GM12878 (cell line): ENCODE results near the gene MAD1L1.

Experiments used
- NFYB ChIP-seq: IDR thresholded peaks from 2 replicates; pipeline ENCODE4 v1.6.1; 2011; ENCODE audit warnings: low read depth, mild to moderate bottlenecking, low read length, improper control_type of control experiment, moderate library complexity; ENCODE audit not compliant: insufficient read depth
- POLR2A ChIP-seq: IDR thresholded peaks from 2 replicates; pipeline ENCODE4 v1.6.1; 2011; ENCODE audit warnings: low read depth, mild to moderate bottlenecking, low read length
- RAD21 ChIP-seq: IDR thresholded peaks from 2 replicates; pipeline ENCODE4 v1.6.1; 2011; ENCODE audit warnings: mild to moderate bottlenecking, low read depth, low read length, moderate library complexity; ENCODE audit not compliant: insufficient read depth
- TF ChIP-seq, protein P1 (sequence below): fragments of 450-650 bp; formaldehyde crosslinking; IDR thresholded peaks from 2 replicates; pipeline ENCODE4 v1.5.0; 2022; ENCODE audit warnings: mild to moderate bottlenecking, missing genetic modification characterization
- TF ChIP-seq, protein P2 (sequence below), 3 experiments: IDR thresholded peaks in 2 of 3; conservative IDR thresholded peaks in 1 of 3; 2 replicates each; pipeline ENCODE4 v1.5.1; 2011; ENCODE audit warnings: low read depth in 3 of 3, low read length in 3 of 3, mild to moderate bottlenecking in 3 of 3, control low read depth in 2 of 3, moderate library complexity in 2 of 3, inconsistent platforms in 1 of 3, mixed read lengths in 1 of 3; ENCODE audit not compliant: control insufficient read depth in 2 of 3, insufficient read depth in 1 of 3; ENCODE audit errors: extremely low read depth in 1 of 3

DNA sequence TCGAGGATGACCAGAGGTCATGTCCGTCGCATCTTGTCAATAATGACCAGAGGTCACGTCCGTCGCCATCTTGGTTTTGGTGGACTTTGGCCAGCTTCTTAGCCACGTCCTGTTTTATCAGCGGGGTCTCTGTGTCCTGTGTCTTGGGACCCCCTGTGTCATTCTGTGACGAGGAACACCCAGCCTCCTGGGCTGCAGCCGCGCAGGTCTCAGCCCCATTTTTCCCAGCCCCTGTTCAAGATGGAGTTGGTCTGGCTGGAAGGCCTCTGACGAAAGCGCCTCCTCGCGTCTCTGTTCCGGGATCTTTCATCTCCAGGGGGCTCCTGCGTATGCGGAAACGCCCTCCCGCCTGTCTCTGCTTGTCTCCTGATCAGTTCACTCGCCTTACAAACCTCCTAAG lies 428.4 kb downstream of the MAD1L1 start:
- TF ChIP-seq POLR2A, result no peak
- no peak for TF ChIP-seq RAD21
- TF ChIP-seq, protein P1, sequence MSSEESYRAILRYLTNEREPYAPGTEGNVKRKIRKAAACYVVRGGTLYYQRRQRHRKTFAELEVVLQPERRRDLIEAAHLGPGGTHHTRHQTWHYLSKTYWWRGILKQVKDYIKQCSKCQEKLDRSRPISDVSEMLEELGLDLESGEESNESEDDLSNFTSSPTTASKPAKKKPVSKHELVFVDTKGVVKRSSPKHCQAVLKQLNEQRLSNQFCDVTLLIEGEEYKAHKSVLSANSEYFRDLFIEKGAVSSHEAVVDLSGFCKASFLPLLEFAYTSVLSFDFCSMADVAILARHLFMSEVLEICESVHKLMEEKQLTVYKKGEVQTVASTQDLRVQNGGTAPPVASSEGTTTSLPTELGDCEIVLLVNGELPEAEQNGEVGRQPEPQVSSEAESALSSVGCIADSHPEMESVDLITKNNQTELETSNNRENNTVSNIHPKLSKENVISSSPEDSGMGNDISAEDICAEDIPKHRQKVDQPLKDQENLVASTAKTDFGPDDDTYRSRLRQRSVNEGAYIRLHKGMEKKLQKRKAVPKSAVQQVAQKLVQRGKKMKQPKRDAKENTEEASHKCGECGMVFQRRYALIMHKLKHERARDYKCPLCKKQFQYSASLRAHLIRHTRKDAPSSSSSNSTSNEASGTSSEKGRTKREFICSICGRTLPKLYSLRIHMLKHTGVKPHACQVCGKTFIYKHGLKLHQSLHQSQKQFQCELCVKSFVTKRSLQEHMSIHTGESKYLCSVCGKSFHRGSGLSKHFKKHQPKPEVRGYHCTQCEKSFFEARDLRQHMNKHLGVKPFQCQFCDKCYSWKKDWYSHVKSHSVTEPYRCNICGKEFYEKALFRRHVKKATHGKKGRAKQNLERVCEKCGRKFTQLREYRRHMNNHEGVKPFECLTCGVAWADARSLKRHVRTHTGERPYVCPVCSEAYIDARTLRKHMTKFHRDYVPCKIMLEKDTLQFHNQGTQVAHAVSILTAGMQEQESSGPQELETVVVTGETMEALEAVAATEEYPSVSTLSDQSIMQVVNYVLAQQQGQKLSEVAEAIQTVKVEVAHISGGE (CRISPR knock-in tag), result no peak
- TF ChIP-seq NFYB, result no peak
- TF ChIP-seq, protein P2, sequence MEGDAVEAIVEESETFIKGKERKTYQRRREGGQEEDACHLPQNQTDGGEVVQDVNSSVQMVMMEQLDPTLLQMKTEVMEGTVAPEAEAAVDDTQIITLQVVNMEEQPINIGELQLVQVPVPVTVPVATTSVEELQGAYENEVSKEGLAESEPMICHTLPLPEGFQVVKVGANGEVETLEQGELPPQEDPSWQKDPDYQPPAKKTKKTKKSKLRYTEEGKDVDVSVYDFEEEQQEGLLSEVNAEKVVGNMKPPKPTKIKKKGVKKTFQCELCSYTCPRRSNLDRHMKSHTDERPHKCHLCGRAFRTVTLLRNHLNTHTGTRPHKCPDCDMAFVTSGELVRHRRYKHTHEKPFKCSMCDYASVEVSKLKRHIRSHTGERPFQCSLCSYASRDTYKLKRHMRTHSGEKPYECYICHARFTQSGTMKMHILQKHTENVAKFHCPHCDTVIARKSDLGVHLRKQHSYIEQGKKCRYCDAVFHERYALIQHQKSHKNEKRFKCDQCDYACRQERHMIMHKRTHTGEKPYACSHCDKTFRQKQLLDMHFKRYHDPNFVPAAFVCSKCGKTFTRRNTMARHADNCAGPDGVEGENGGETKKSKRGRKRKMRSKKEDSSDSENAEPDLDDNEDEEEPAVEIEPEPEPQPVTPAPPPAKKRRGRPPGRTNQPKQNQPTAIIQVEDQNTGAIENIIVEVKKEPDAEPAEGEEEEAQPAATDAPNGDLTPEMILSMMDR (IDR thresholded peaks at IDR 0.05 in 2 of 3, conservative IDR thresholded peaks at IDR 0.05 in 1 of 3; ENCODE audit: control insufficient read depth in 2 of 3, extremely low read depth in 1 of 3, insufficient read depth in 1 of 3, low read depth in 3 of 3, low read length in 3 of 3), result no peak
